H1 (cell line): Measurements from ENCODE around the gene PTK6. TPM values are rescaled to one million over a fixed set of nuclear protein-coding genes. Genes with fewer than 3 reads are reported as not detected.
A peak's percentile ranks its signal among the peaks of the same experiment; 100 is the strongest.

ENCODE experiments used
- CTCF ChIA-PET: fragments of 300-600 bp; sonication (Branson Sonifier 250); formaldehyde crosslinking; loops from one replicate; lab custom pipeline; 2021; ENCODE audit not compliant: partially characterized antibody; lab: Charles Lee
- POLR2A ChIA-PET: fragments of 300-600 bp; sonication (Branson Sonifier 250); formaldehyde crosslinking; loops from one replicate; lab custom pipeline; 2021; ENCODE audit warnings: inconsistent platforms; ENCODE audit not compliant: partially characterized antibody; lab: Charles Lee
- DNase-seq, 2 experiments: peaks; one replicate each; pipeline versions ENCODE4 v3.0.0 to v3.0.0-alpha.2; 2010 to 2022; ENCODE audit warnings: low spot score in 2 of 2, low read depth in 1 of 2, mixed read lengths in 1 of 2
- FAIRE-seq: peaks from 2 replicates; lab custom pipeline; 2011; peaks lifted over from hg19 to GRCh38; lab: Jason Lieb, UNC
- H2AFZ ChIP-seq: 2 replicates; pipeline ENCODE4 v1.8.1; 2012; ENCODE audit warnings: low read length, inconsistent platforms
- H2AK5ac ChIP-seq: 2 replicates; pipeline ENCODE4 v1.6.1; 2013; ENCODE audit warnings: low read depth, low read length
- H2BK120ac ChIP-seq: replicated peaks from 2 replicates; pipeline ENCODE3; 2013; ENCODE audit warnings: low read depth, low read length, inconsistent platforms
- H2BK12ac ChIP-seq: 2 replicates; pipeline ENCODE4 v1.6.1; 2013; ENCODE audit warnings: low read depth, low read length
- H2BK15ac ChIP-seq: 2 replicates; pipeline ENCODE4 v1.6.1; 2013; ENCODE audit warnings: low read length
- H2BK20ac ChIP-seq: 2 replicates; pipeline ENCODE4 v1.6.1; 2013; ENCODE audit warnings: low read length
- H2BK5ac ChIP-seq: 2 replicates; pipeline ENCODE4 v1.6.1; 2013; ENCODE audit warnings: low read depth, low read length
- H3K14ac ChIP-seq: 2 replicates; pipeline ENCODE4 v1.6.1; 2013; ENCODE audit warnings: inconsistent platforms; ENCODE audit not compliant: insufficient read length
- H3K18ac ChIP-seq: 2 replicates; pipeline ENCODE4 v1.6.1; 2013; ENCODE audit warnings: low read length; ENCODE audit errors: extremely low read depth
- H3K23ac ChIP-seq: 2 replicates; pipeline ENCODE4 v1.6.1; 2013; ENCODE audit warnings: inconsistent platforms; ENCODE audit not compliant: insufficient read length
- H3K23me2 ChIP-seq: 2 replicates; pipeline ENCODE4 v1.6.1; 2013; ENCODE audit warnings: low read depth, low read length
- H3K27ac ChIP-seq: 2 replicates; pipeline ENCODE4 v1.6.1; 2011; ENCODE audit warnings: low read depth, low read length, inconsistent platforms
- H3K27me3 ChIP-seq, 4 experiments: replicated peaks in 1 of 4; 1 replicate in 1 of 4; 2 replicates in 3 of 4; pipeline versions ENCODE4 v1.6.1 to v1.8.1; 2011 to 2013; ENCODE audit warnings: low read length in 3 of 4, mild to moderate bottlenecking in 3 of 4, inconsistent platforms in 2 of 4, mixed read lengths in 2 of 4, moderate library complexity in 1 of 4; ENCODE audit not compliant: control insufficient read depth in 3 of 4, insufficient read depth in 3 of 4; ENCODE audit errors: extremely low read depth in 1 of 4
- H3K36me3 ChIP-seq, 4 experiments: 2 replicates each; pipeline versions ENCODE4 v1.6.1 to v1.8.1; 2011 to 2013; ENCODE audit warnings: mild to moderate bottlenecking in 4 of 4, low read length in 3 of 4, moderate library complexity in 2 of 4, control low read depth in 1 of 4, inconsistent platforms in 1 of 4; ENCODE audit not compliant: insufficient read depth in 4 of 4, control insufficient read depth in 2 of 4
- H3K4ac ChIP-seq: replicated peaks from 2 replicates; pipeline ENCODE3; 2013; ENCODE audit warnings: low read length, low read depth, mixed read lengths, inconsistent platforms; ENCODE audit not compliant: insufficient read length
- H3K4me1 ChIP-seq, 4 experiments: replicated peaks in 1 of 4; 1 replicate in 1 of 4; 2 replicates in 3 of 4; pipeline versions ENCODE4 v1.6.1 to v1.8.1; 2011 to 2013; ENCODE audit warnings: low read length in 3 of 4, inconsistent platforms in 2 of 4, mixed read lengths in 1 of 4; ENCODE audit not compliant: insufficient read depth in 4 of 4, control insufficient read depth in 3 of 4
- H3K4me2 ChIP-seq, 2 experiments: 2 replicates each; pipeline versions ENCODE4 v1.6.1 to v1.8.1; 2011 to 2013; ENCODE audit warnings: low read depth in 2 of 2, low read length in 2 of 2, control low read depth in 1 of 2, inconsistent platforms in 1 of 2, mild to moderate bottlenecking in 1 of 2; ENCODE audit not compliant: insufficient read depth in 1 of 2
- H3K4me3 ChIP-seq, 4 experiments: fragments of 200-600, 300-600 bp in 1 of 4; sonication (generic), shearing (Covaris generic), sonication (Bioruptor Twin) in 1 of 4; 2 replicates each; pipeline versions ENCODE4 v1.5.1 to v1.8.1; 2011 to 2016; ENCODE audit warnings: low read length in 4 of 4, low read depth in 3 of 4, control low read depth in 2 of 4, inconsistent platforms in 2 of 4, mild to moderate bottlenecking in 2 of 4, mixed read lengths in 1 of 4, moderate library complexity in 1 of 4; ENCODE audit not compliant: insufficient read depth in 2 of 4; ENCODE audit errors: extremely low read depth in 1 of 4
- H3K56ac ChIP-seq: replicated peaks from 2 replicates; pipeline ENCODE3; 2013; ENCODE audit warnings: low read depth, mild to moderate bottlenecking, mixed read lengths, low read length, inconsistent platforms; ENCODE audit not compliant: insufficient read length
- H3K79me1 ChIP-seq: 2 replicates; pipeline ENCODE4 v1.6.1; 2013; ENCODE audit warnings: low read depth, low read length, control low read depth
- H3K79me2 ChIP-seq, 2 experiments: 2 replicates each; pipeline versions ENCODE4 v1.6.1 to v1.8.1; 2012 to 2013; ENCODE audit warnings: low read length in 2 of 2, mild to moderate bottlenecking in 2 of 2, inconsistent platforms in 1 of 2; ENCODE audit not compliant: insufficient read depth in 2 of 2, control insufficient read depth in 1 of 2
- H3K9ac ChIP-seq, 4 experiments: replicated peaks in 1 of 4; 1 replicate in 1 of 4; 2 replicates in 3 of 4; pipeline versions ENCODE4 v1.6.1 to v1.8.1; 2011 to 2013; ENCODE audit warnings: low read depth in 3 of 4, low read length in 3 of 4, control low read depth in 2 of 4, mild to moderate bottlenecking in 2 of 4, moderate library complexity in 2 of 4, inconsistent platforms in 1 of 4; ENCODE audit errors: extremely low read depth in 1 of 4
- H3K9me3 ChIP-seq, 2 experiments: 2 replicates each; pipeline versions ENCODE4 v1.6.1 to v1.8.1; 2012 to 2013; ENCODE audit warnings: mild to moderate bottlenecking in 2 of 2, moderate library complexity in 2 of 2, control low read depth in 1 of 2, inconsistent platforms in 1 of 2, low read depth in 1 of 2, low read length in 1 of 2, mixed read lengths in 1 of 2; ENCODE audit not compliant: insufficient read depth in 2 of 2
- H4K20me1 ChIP-seq, 2 experiments: replicated peaks in 1 of 2; 2 replicates each; pipeline versions ENCODE3 to v1.8.1; 2011 to 2013; ENCODE audit warnings: inconsistent platforms in 2 of 2, low read length in 2 of 2, mild to moderate bottlenecking in 1 of 2; ENCODE audit not compliant: insufficient read depth in 2 of 2, control insufficient read depth in 1 of 2
- H4K5ac ChIP-seq: 2 replicates; pipeline ENCODE4 v1.6.1; 2013; ENCODE audit warnings: low read length, low read depth, mixed read lengths, inconsistent platforms; ENCODE audit not compliant: insufficient read length
- H4K8ac ChIP-seq: 2 replicates; pipeline ENCODE4 v1.8.0; 2013; ENCODE audit warnings: mild to moderate bottlenecking, moderate library complexity, low read length, inconsistent platforms; ENCODE audit not compliant: insufficient read depth; ENCODE audit errors: extremely low read depth
- H4K91ac ChIP-seq: replicated peaks from 2 replicates; pipeline ENCODE3; 2013; ENCODE audit warnings: low read length, mixed read lengths, inconsistent platforms; ENCODE audit not compliant: insufficient read length
- CTCF ChIP-seq, 3 experiments: IDR thresholded peaks; 1 replicate in 2 of 3; 2 replicates in 1 of 3; pipeline versions ENCODE4 v1.5.1 to v1.6.1; 2011; ENCODE audit warnings: low read length in 3 of 3, mild to moderate bottlenecking in 3 of 3, inconsistent platforms in 2 of 3, low read depth in 1 of 3, moderate library complexity in 1 of 3; ENCODE audit not compliant: insufficient read depth in 1 of 3; ENCODE audit errors: control extremely low read depth in 1 of 3
- NANOG ChIP-seq: IDR thresholded peaks from 2 replicates; pipeline ENCODE4 v1.6.1; 2011; ENCODE audit warnings: low read length, low read depth, mild to moderate bottlenecking, inconsistent platforms; ENCODE audit not compliant: insufficient read depth, poor library complexity, severe bottlenecking
- WGBS, 2 experiments: shearing (Covaris generic) in 1 of 2; methylation state at CpG; one replicate each; pipeline versions ENCODE4 v1.1.6 to v1.1.7; 2013 to 2015; ENCODE audit warnings: low lambda C conversion rate in 2 of 2, mixed read lengths in 2 of 2, inconsistent platforms in 1 of 2, low coverage in 1 of 2, missing lambda C conversion rate in 1 of 2; ENCODE audit not compliant: insufficient replicate concordance in 2 of 2, insufficient coverage in 1 of 2, insufficient read length in 1 of 2; ENCODE audit errors: extremely low coverage in 1 of 2, missing lambda C conversion rate in 1 of 2; 5-methylcytosine and 5-hydroxymethylcytosine counted together
- polyA plus RNA-seq, 7 experiments: library from polyadenylated mRNA; depleted of rRNA in 3 of 7; stranded (reverse) in 5 of 7; unstranded in 2 of 7; fragments of >200 nt in 5 of 7; fragments of 200-250 nt in 2 of 7; gene quantifications; 1 replicate in 5 of 7; 2 replicates in 1 of 7; 4 replicates in 1 of 7; pipeline versions ENCODE4 v1.2.1 to v1.2.3, GENCODE V29; 2011 to 2013; ENCODE audit warnings: missing spikeins in 2 of 7, mixed read lengths in 2 of 7
- total RNA-seq: library from RNA; stranded (reverse); fragmentation: NEBNext Ultra II Directional; extraction: Animal tissue kit (Norgen Biotek cat#: 25700); gene quantifications from 2 replicates; pipeline ENCODE4 v1.2.1, GENCODE V29; 2021

Gene PTK6
- total and polyA plus RNA-seq, 2 of the 8 experiments (the other 6 are each of a cell fraction or from before 2014, with no cell fraction given): 0.12 to 0.19 TPM

GRCh38 chr20:63521602-63522001 lies 15.6 kb downstream of the PTK6 start:
- Histone ChIP-seq H3K9ac (peak overlapping the region; percentile 73 to 97 (median 90)), H3K4me2 (peak overlapping the region; percentile 68 to 97), H3K27ac (peak overlapping the region; percentile 87; the same call in 1 of the 2 replicates), H2BK12ac (0 out of 2 replicates have a peak overlapping the region, but pooled peaks have one; percentile 17), H4K8ac (peak overlapping the region; percentile 99; the same call in 1 of the 2 replicates), H2BK120ac (no peak overlapping the region), H3K4me3 (peak overlapping the region; percentile 66 to 99 (median 88)), H3K4ac (peak overlapping the region; percentile 38), H4K20me1 (peaks cover 3 to 22% of the 10 kb centered on the region in 2 experiments), H3K14ac (no peak overlapping the region), H3K18ac (no peak overlapping the region), H2BK15ac (no peak overlapping the region), H2BK20ac (no peak overlapping the region), H4K5ac (no peak overlapping the region), H2AK5ac (no peak overlapping the region), H2AFZ (no peak overlapping the region), H3K56ac (no peak overlapping the region), H3K79me1 (peaks cover 7% of the 10 kb centered on the region; the same call in 1 of the 2 replicates), H3K4me1 (peaks cover 0 to 21% (median 10%) of the 10 kb centered on the region in 4 experiments; a peak in 5 of 7 replicates), H3K27me3 (peaks cover 0 to 6% (median under 1%) of the 10 kb centered on the region in 4 experiments; a peak in 2 of 7 replicates), H3K36me3 (peaks cover 0 to 14% (median 0%) of the 10 kb centered on the region in 4 experiments; a peak in 2 of 8 replicates), H3K79me2 (peaks cover 0 to 4% of the 10 kb centered on the region in 2 experiments; a peak in 1 of 4 replicates), H3K9me3 (no peaks in the 10 kb centered on the region), H3K23me2 (peaks cover 17% of the 10 kb centered on the region; the same call in 1 of the 2 replicates), H4K91ac (no peak overlapping the region), H2BK5ac (peak overlapping the region; percentile 75), H3K23ac (no peak overlapping the region)
- POLR2A ChIA-PET: interaction anchor here (0.6 to 4.6 kb wide), 30 partner anchors 10 to 435 kb away, joined by 3 to 59 read pairs (median 5); partner anchors contain the start of genes ARFRP1, COL20A1, KCNQ2 and PTK6
- TF ChIP-seq CTCF (IDR thresholded peaks at IDR 0.05; ENCODE audit: control extremely low read depth in 1 of 3, insufficient read depth in 1 of 3, low read depth in 1 of 3, low read length in 3 of 3): peak in 2 of 3 experiments; percentile 18 to 33; a peak in 2 of 4 replicates
- TF ChIP-seq NANOG: no peak
- CTCF ChIA-PET: interaction anchor here (0.6 to 4.2 kb wide), 6 partner anchors 16 to 450 kb away, joined by 3 to 28 read pairs (median 4); partner anchors contain the start of gene PTK6
- DNase-seq: peak in 1 of 2 experiments; percentile 60
- 14% methylated on average over 13 of the region's 23 CpGs; no CpG with 5 or more reads in 1 of the 2 experiments for WGBS, 2 experiments
- FAIRE-seq: no peak
